H9 (cell line): ENCODE measurements around the gene ERC2. TPM values are rescaled to one million over a fixed set of nuclear protein-coding genes. Genes with fewer than 3 reads are reported as not detected.

Experiments
- DNase-seq: peaks from one replicate; pipeline ENCODE4 v3.0.0-alpha.2; 2017
- H2AFZ ChIP-seq: one replicate; pipeline ENCODE4 v1.6.1; 2013; ENCODE audit warnings: mild to moderate bottlenecking, low read length, control low read depth, moderate library complexity
- H2AK5ac ChIP-seq: 2 replicates; pipeline ENCODE4 v1.6.1; 2013; ENCODE audit warnings: low read length, control low read depth, mixed read lengths; ENCODE audit not compliant: insufficient read length
- H2BK120ac ChIP-seq: one replicate; pipeline ENCODE4 v1.6.1; 2013; ENCODE audit warnings: low read depth, mild to moderate bottlenecking, low read length, control low read depth, inconsistent platforms; ENCODE audit not compliant: poor library complexity, severe bottlenecking
- H2BK12ac ChIP-seq: 2 replicates; pipeline ENCODE4 v1.6.1; 2013; ENCODE audit warnings: low read length, control low read depth, mixed read lengths, low read depth; ENCODE audit not compliant: insufficient read length
- H2BK15ac ChIP-seq: 2 replicates; pipeline ENCODE4 v1.6.1; 2013; ENCODE audit warnings: low read depth, low read length, control low read depth
- H2BK20ac ChIP-seq: one replicate; pipeline ENCODE4 v1.6.1; 2013; ENCODE audit warnings: low read depth, mild to moderate bottlenecking, low read length, control low read depth, inconsistent platforms; ENCODE audit not compliant: poor library complexity, severe bottlenecking
- H2BK5ac ChIP-seq: 2 replicates; pipeline ENCODE4 v1.6.1; 2013; ENCODE audit warnings: low read length, control low read depth, mixed read lengths; ENCODE audit not compliant: insufficient read length
- H3K14ac ChIP-seq: 2 replicates; pipeline ENCODE4 v1.6.1; 2013; ENCODE audit warnings: low read length, control low read depth; ENCODE audit not compliant: insufficient read depth
- H3K18ac ChIP-seq: 2 replicates; pipeline ENCODE4 v1.6.1; 2013; ENCODE audit warnings: low read depth, mild to moderate bottlenecking, mixed read lengths, low read length, control low read depth; ENCODE audit not compliant: insufficient read length
- H3K23ac ChIP-seq: 2 replicates; pipeline ENCODE4 v1.6.1; 2013; ENCODE audit warnings: low read length, control low read depth, mixed read lengths, low read depth; ENCODE audit not compliant: insufficient read length
- H3K23me2 ChIP-seq: 2 replicates; pipeline ENCODE4 v1.6.1; 2013; ENCODE audit warnings: low read depth, mild to moderate bottlenecking, mixed read lengths, low read length, control low read depth; ENCODE audit not compliant: insufficient read length, poor library complexity, severe bottlenecking
- H3K27ac ChIP-seq: 2 replicates; pipeline ENCODE4 v1.5.1; 2013; ENCODE audit warnings: low read length, control low read depth, mixed read lengths, low read depth; ENCODE audit not compliant: insufficient read length
- H3K27me3 ChIP-seq: 2 replicates; pipeline ENCODE4 v1.6.1; 2013; ENCODE audit warnings: low read length, control low read depth, inconsistent platforms; ENCODE audit not compliant: insufficient read depth
- H3K4ac ChIP-seq: 2 replicates; pipeline ENCODE4 v1.6.1; 2013; ENCODE audit warnings: low read depth, mild to moderate bottlenecking, control low read depth, inconsistent platforms, low read length, moderate library complexity
- H3K4me1 ChIP-seq: 2 replicates; pipeline ENCODE4 v1.6.1; 2013; ENCODE audit warnings: low read length, control low read depth, inconsistent platforms; ENCODE audit not compliant: insufficient read depth
- H3K4me2 ChIP-seq: 2 replicates; pipeline ENCODE4 v1.6.1; 2013; ENCODE audit warnings: low read length, control low read depth, mixed read lengths; ENCODE audit not compliant: insufficient read length, insufficient read depth
- H3K56ac ChIP-seq: 2 replicates; pipeline ENCODE4 v1.6.1; 2013; ENCODE audit warnings: low read depth, mild to moderate bottlenecking, mixed read lengths, low read length, control low read depth; ENCODE audit not compliant: insufficient read length
- H3K79me1 ChIP-seq: 2 replicates; pipeline ENCODE4 v1.6.1; 2013; ENCODE audit warnings: low read depth, mild to moderate bottlenecking, moderate library complexity, low read length, control low read depth, inconsistent platforms; ENCODE audit not compliant: insufficient read depth, poor library complexity, severe bottlenecking
- H3K79me2 ChIP-seq: 2 replicates; pipeline ENCODE4 v1.6.1; 2013; ENCODE audit warnings: low read length, control low read depth, inconsistent platforms; ENCODE audit not compliant: insufficient read depth
- H3K9ac ChIP-seq: 2 replicates; pipeline ENCODE4 v1.6.1; 2013; ENCODE audit warnings: low read length, control low read depth, mixed read lengths; ENCODE audit not compliant: insufficient read length; ENCODE audit errors: extremely low read depth
- H3K9me3 ChIP-seq: one replicate; pipeline ENCODE4 v1.6.1; 2013; ENCODE audit warnings: low read depth, low read length, inconsistent platforms; ENCODE audit not compliant: control insufficient read depth
- H3T11ph ChIP-seq: one replicate; pipeline ENCODE4 v1.6.1; 2013; ENCODE audit warnings: mild to moderate bottlenecking, low read length, control low read depth, inconsistent platforms
- H4K20me1 ChIP-seq: one replicate; pipeline ENCODE4 v1.6.1; 2013; ENCODE audit not compliant: control insufficient read depth, insufficient read length, insufficient read depth
- H4K5ac ChIP-seq: 2 replicates; pipeline ENCODE4 v1.6.1; 2013; ENCODE audit warnings: low read depth, mild to moderate bottlenecking, mixed read lengths, low read length, control low read depth; ENCODE audit not compliant: insufficient read length
- H4K8ac ChIP-seq: replicated peaks from 2 replicates; pipeline ENCODE4 v1.6.1; 2013; ENCODE audit warnings: low read length, control low read depth, mixed read lengths, low read depth; ENCODE audit not compliant: insufficient read length
- H4K91ac ChIP-seq: 2 replicates; pipeline ENCODE4 v1.6.1; 2013; ENCODE audit warnings: low read depth, mild to moderate bottlenecking, moderate library complexity, mixed read lengths, low read length, control low read depth; ENCODE audit not compliant: insufficient read length
- H3K27ac Mint-ChIP-seq, 3 experiments: 2 replicates in 2 of 3; 3 replicates in 1 of 3; pipeline ENCODE4 v1.8.0; 2020 to 2021; ENCODE audit warnings: mixed read lengths in 3 of 3, mild to moderate bottlenecking in 1 of 3, moderate library complexity in 1 of 3
- H3K27me3 Mint-ChIP-seq: 2 replicates; pipeline ENCODE4 v1.8.0; 2021; ENCODE audit warnings: low read depth, mild to moderate bottlenecking, moderate library complexity, mixed read lengths
- H3K36me3 Mint-ChIP-seq, 3 experiments: 2 replicates in 2 of 3; 3 replicates in 1 of 3; pipeline ENCODE4 v1.8.0; 2020 to 2021; ENCODE audit warnings: low read depth in 3 of 3, mixed read lengths in 3 of 3; ENCODE audit not compliant: insufficient read depth in 1 of 3
- H3K4me1 Mint-ChIP-seq, 2 experiments: 2 replicates each; pipeline ENCODE4 v1.8.0; 2020; ENCODE audit warnings: mixed read lengths in 2 of 2
- H3K4me3 Mint-ChIP-seq, 2 experiments: 2 replicates in 1 of 2; 3 replicates in 1 of 2; pipeline ENCODE4 v1.8.0; 2020 to 2021; ENCODE audit warnings: mild to moderate bottlenecking in 2 of 2, mixed read lengths in 2 of 2, moderate library complexity in 1 of 2
- H3K9me3 Mint-ChIP-seq, 2 experiments: 2 replicates in 1 of 2; 3 replicates in 1 of 2; pipeline ENCODE4 v1.8.0; 2020; ENCODE audit warnings: mild to moderate bottlenecking in 2 of 2, mixed read lengths in 2 of 2, moderate library complexity in 1 of 2
- CTCF ChIP-seq: fragments of 200-600 bp; sonication (generic); conservative IDR thresholded peaks from 3 replicates; pipeline ENCODE4 v1.8.0; 2021; ENCODE audit warnings: antibody characterized with exemption, mild to moderate bottlenecking
- WGBS: extraction: QIAGEN DNeasy Blood & Tissue Kit; methylation state at CpG from one replicate; pipeline ENCODE4 v1.1.7; 2013; ENCODE audit warnings: missing lambda C conversion rate, low lambda C conversion rate, mixed read lengths; ENCODE audit not compliant: insufficient read length; ENCODE audit errors: extremely low coverage; 5-methylcytosine and 5-hydroxymethylcytosine counted together
- total RNA-seq: library from RNA; stranded (reverse); gene quantifications from 2 replicates; pipeline ENCODE4 v1.2.1, GENCODE V29; 2021

ERC2 gene
- total RNA-seq, 1 experiment from 2014 or later = 15.4 TPM

- H4K8ac ChIP-seq = no peak overlapping the region
- no peak overlapping the region for H3T11ph ChIP-seq
- H3K4me3 Mint-ChIP-seq = no peak overlapping the region
- TF ChIP-seq CTCF = no peak
- H3K18ac ChIP-seq = no peak overlapping the region
- no peaks in the 10 kb centered on the region for H3K9me3 Mint-ChIP-seq
- H2BK15ac ChIP-seq = no peak overlapping the region
- no peaks in the 10 kb centered on the region for H4K20me1 ChIP-seq
- H3K56ac ChIP-seq = no peak overlapping the region
- H3K27ac Mint-ChIP-seq = no peak overlapping the region
- 0 out of 7 replicates have a peak, but pooled peaks cover 0 to 2% (median 0%) of the 10 kb centered on the region in 3 experiments for H3K36me3 Mint-ChIP-seq
- no peak overlapping the region for H2AK5ac ChIP-seq
- no peak overlapping the region for H4K91ac ChIP-seq
- no peaks in the 10 kb centered on the region for H3K9me3 ChIP-seq
- no peak overlapping the region for H4K5ac ChIP-seq
- no peak for DNase-seq
- no peak overlapping the region for H2BK5ac ChIP-seq
- no peak overlapping the region for H2AFZ ChIP-seq
- H3K27me3 ChIP-seq = no peaks in the 10 kb centered on the region
- no peaks in the 10 kb centered on the region for H3K27me3 Mint-ChIP-seq
- H3K4me1 Mint-ChIP-seq = peaks cover 2 to 6% of the 10 kb centered on the region in 2 experiments
- no peak overlapping the region for H3K23ac ChIP-seq
- no CpG with 5 or more reads among the region's 2 CpGs for WGBS
- H3K4me2 ChIP-seq = no peak overlapping the region
- H2BK20ac ChIP-seq = no peak overlapping the region
- no peak overlapping the region for H3K9ac ChIP-seq
- no peak overlapping the region for H3K14ac ChIP-seq
- H3K27ac ChIP-seq = no peak overlapping the region
- no peaks in the 10 kb centered on the region for H3K79me2 ChIP-seq
- no peaks in the 10 kb centered on the region for H3K79me1 ChIP-seq
- no peak overlapping the region for H2BK12ac ChIP-seq
- no peak overlapping the region for H2BK120ac ChIP-seq
- H3K4me1 ChIP-seq = peaks cover 4% of the 10 kb centered on the region; the same call in 1 of the 2 replicates
- H3K23me2 ChIP-seq = no peaks in the 10 kb centered on the region
- H3K4ac ChIP-seq = no peak overlapping the region
These were observed 371.3 kb downstream of the ERC2 start for GRCh38 chr3:56096999-56097398.
